Stimulated activated CD8-positive, alpha-beta memory T cell treated with anti-CD3 and anti-CD28 coated beads, Interleukin-15, amount 100 ng/mL, for 48 hours (primary cell): ENCODE measurements around the gene KRTAP15-1.

Experiments
- DNase-seq, 2 donors: peaks; one replicate each; pipeline ENCODE4 v3.0.0-alpha.2; 2020; ENCODE audit warnings: low read depth in 2 of 2

The KRTAP15-1 gene

GRCh38 chr21:30439975-30440374 is at the start of gene KRTAP15-1:
Gene KRTAP15-1 (plus strand): TSS chr21:30440275. CDS start chr21:30440328, 53 bp downstream.
- DNase-seq = no peak

GRCh38 chr21:30391492-30392025 is 48.5 kb upstream of the KRTAP15-1 start:
- no peak for DNase-seq

GRCh38 chr21:30395731-30396130 is 44.3 kb upstream of the KRTAP15-1 start, which contains the start of gene KRTAP13-1:
Gene KRTAP13-1 (plus strand): TSS chr21:30396031. CDS start chr21:30396087, 56 bp downstream.
- DNase-seq = no peak

- DNase-seq = no peak
Measured at GRCh38 chr21:30408782-30409494, 31.1 kb upstream of the KRTAP15-1 start.

GRCh38 chr21:30415993-30416392 is 24.1 kb upstream of the KRTAP15-1 start:
- no peak for DNase-seq

GRCh38 chr21:30425826-30426225 is 14.2 kb upstream of the KRTAP15-1 start, which contains the start of gene KRTAP13-3:
Gene KRTAP13-3 (minus strand): TSS chr21:30425926. CDS start chr21:30425912, 14 bp downstream.
- DNase-seq = no peak

- DNase-seq = no peak
Measured at GRCh38 chr21:30426731-30427130, 13.3 kb upstream of the KRTAP15-1 start.

GRCh38 chr21:30430170-30430655 is 9.9 kb upstream of the KRTAP15-1 start, which contains the start of gene KRTAP13-4:
Gene KRTAP13-4 (plus strand): TSS chr21:30430220. CDS start chr21:30430276, 56 bp downstream.
- DNase-seq = no peak

GRCh38 chr21:30434033-30434631 is 5.9 kb upstream of the KRTAP15-1 start:
- DNase-seq = no peak

- DNase-seq = no peak
Measured at GRCh38 chr21:30437010-30437565, 3.0 kb upstream of the KRTAP15-1 start.

GRCh38 chr21:30443226-30443625 is 3.2 kb downstream of the KRTAP15-1 start:
- no peak for DNase-seq

- DNase-seq = no peak
Measured at GRCh38 chr21:30444204-30444603, 4.1 kb downstream of the KRTAP15-1 start.

- no peak for DNase-seq
Measured at GRCh38 chr21:30447056-30447455, 7.0 kb downstream of the KRTAP15-1 start.

- DNase-seq = no peak
Measured at GRCh38 chr21:30448514-30448913, 8.4 kb downstream of the KRTAP15-1 start.

GRCh38 chr21:30463713-30464112 is 23.6 kb downstream of the KRTAP15-1 start:
- DNase-seq = no peak

GRCh38 chr21:30468900-30469714 is 29.0 kb downstream of the KRTAP15-1 start:
- no peak for DNase-seq

- no peak for DNase-seq
Measured at GRCh38 chr21:30478004-30478403, 37.9 kb downstream of the KRTAP15-1 start.

- DNase-seq = no peak
Measured at GRCh38 chr21:30479259-30479658, 39.2 kb downstream of the KRTAP15-1 start.

- no peak for DNase-seq
Measured at GRCh38 chr21:30480145-30480544, 40.1 kb downstream of the KRTAP15-1 start, which contains the start of gene KRTAP19-1. Gene KRTAP19-1 (minus strand): TSS chr21:30480367. CDS start chr21:30480317, 50 bp downstream.

GRCh38 chr21:30482130-30482529 is 42.1 kb downstream of the KRTAP15-1 start:
- DNase-seq = no peak

- DNase-seq = no peak
Measured at GRCh38 chr21:30486180-30486579, 46.1 kb downstream of the KRTAP15-1 start.
